ENCODE data around the gene PORCN.

PORCN gene

GRCh38 chrX:48533165-48533564, 24.4 kb downstream of the PORCN start:
- Histone ChIP-seq H2AK5ac (ENCODE audit: low read depth, low read length) (no peak overlapping the region), H3K9ac (ENCODE audit: low read depth, low read length, poor library complexity) (no peak overlapping the region)
- no CpG with 5 or more reads among the region's 3 CpGs for WGBS, 2 donors (ENCODE audit: extremely low coverage in 2 of 2, insufficient read length in 2 of 2, insufficient replicate concordance in 1 of 2)

GRCh38 chrX:48538641-48539344, 30.0 kb downstream of the PORCN start:
- no peak overlapping the region for H3K14ac ChIP-seq (ENCODE audit: low read length)
- no peak overlapping the region for H3K18ac ChIP-seq (ENCODE audit: low read length)
- H2BK12ac ChIP-seq (ENCODE audit: low read length), result no peak overlapping the region
- peaks cover 0 to 9% of the 10 kb centered on the region in 2 donors for H3K36me3 ChIP-seq (replicated peaks in 1 of 2; ENCODE audit: control insufficient read depth in 2 of 2, insufficient read depth in 2 of 2, low read length in 2 of 2)
- H4K8ac ChIP-seq (ENCODE audit: low read depth, low read length), result no peak overlapping the region
- peak overlapping the region; percentile 91 for H2AFZ ChIP-seq (ENCODE audit: low read length)
- H3K79me1 ChIP-seq (ENCODE audit: low read depth, low read length), result no peaks in the 10 kb centered on the region
- H3K27ac ChIP-seq (replicated peaks; ENCODE audit: low read length), result peak overlapping the region; percentile 43
- no peak overlapping the region for H2BK5ac ChIP-seq (ENCODE audit: low read length)
- no peak overlapping the region for H3K4me2 ChIP-seq (ENCODE audit: insufficient read depth, low read length, poor library complexity, severe bottlenecking)
- no peaks in the 10 kb centered on the region for H3K9me3 ChIP-seq (replicated peaks in 1 of 2; ENCODE audit: control insufficient read depth in 2 of 2, insufficient read depth in 1 of 2, low read depth in 1 of 2, low read length in 2 of 2)
- H2AK5ac ChIP-seq (ENCODE audit: low read depth, low read length), result no peak overlapping the region
- no peak overlapping the region for H3K23ac ChIP-seq (ENCODE audit: low read depth, low read length, poor library complexity)
- H3K4me1 ChIP-seq (ENCODE audit: control insufficient read depth in 2 of 2, insufficient read depth in 1 of 2, low read depth in 1 of 2, low read length in 2 of 2), result peaks cover 0 to 3% of the 10 kb centered on the region in 2 donors
- no peak overlapping the region for H3K4ac ChIP-seq (ENCODE audit: low read length)
- no peak overlapping the region for H3K9ac ChIP-seq (ENCODE audit: low read depth, low read length, poor library complexity)
- no peak for DNase-seq (ENCODE audit: low spot score)
- H3K4me3 ChIP-seq (ENCODE audit: low read length in 2 of 2), result peak overlapping the region in 1 of 2 donors; percentile 76
- H2BK120ac ChIP-seq (ENCODE audit: low read depth, low read length), result no peak overlapping the region
- H2BK15ac ChIP-seq (ENCODE audit: low read length), result no peak overlapping the region
- H4K91ac ChIP-seq (ENCODE audit: low read depth, low read length, poor library complexity), result no peak overlapping the region
- H3K27me3 ChIP-seq (ENCODE audit: control insufficient read depth in 3 of 3, insufficient read depth in 3 of 3, low read depth in 1 of 3, low read length in 3 of 3), result no peaks in the 10 kb centered on the region
- no CpG with 5 or more reads among the region's 23 CpGs for WGBS, 2 donors (ENCODE audit: extremely low coverage in 2 of 2, insufficient read length in 2 of 2, insufficient replicate concordance in 1 of 2)

More at GRCh38 chrX:48533165-48533564, 24.4 kb downstream of the PORCN start:
- no peak overlapping the region for H2BK120ac ChIP-seq (ENCODE audit: low read depth, low read length)
- no peaks in the 10 kb centered on the region for H3K27me3 ChIP-seq (ENCODE audit: control insufficient read depth in 3 of 3, insufficient read depth in 3 of 3, low read depth in 1 of 3, low read length in 3 of 3)
- no peak overlapping the region for H3K14ac ChIP-seq (ENCODE audit: low read length)
- no peak overlapping the region for H3K4me3 ChIP-seq (ENCODE audit: low read length in 2 of 2)
- no peak overlapping the region for H2BK15ac ChIP-seq (ENCODE audit: low read length)
- H2BK5ac ChIP-seq (ENCODE audit: low read length), result no peak overlapping the region
- no peaks in the 10 kb centered on the region for H3K79me1 ChIP-seq (ENCODE audit: low read depth, low read length)
- peaks cover 2 to 11% of the 10 kb centered on the region in 2 donors for H3K36me3 ChIP-seq (replicated peaks in 1 of 2; ENCODE audit: control insufficient read depth in 2 of 2, insufficient read depth in 2 of 2, low read length in 2 of 2)
- H3K4me2 ChIP-seq (ENCODE audit: insufficient read depth, low read length, poor library complexity, severe bottlenecking), result no peak overlapping the region
- H2BK12ac ChIP-seq (ENCODE audit: low read length), result no peak overlapping the region
- H4K8ac ChIP-seq (ENCODE audit: low read depth, low read length), result no peak overlapping the region
- H3K27ac ChIP-seq (replicated peaks; ENCODE audit: low read length), result no peak overlapping the region
- no peak overlapping the region for H3K4ac ChIP-seq (ENCODE audit: low read length)
- no peak overlapping the region for H2AFZ ChIP-seq (ENCODE audit: low read length)
- no peak overlapping the region for H3K23ac ChIP-seq (ENCODE audit: low read depth, low read length, poor library complexity)
- no peaks in the 10 kb centered on the region for H3K9me3 ChIP-seq (replicated peaks in 1 of 2; ENCODE audit: control insufficient read depth in 2 of 2, insufficient read depth in 1 of 2, low read depth in 1 of 2, low read length in 2 of 2)
- no peak overlapping the region for H3K18ac ChIP-seq (ENCODE audit: low read length)
- no peaks in the 10 kb centered on the region for H3K4me1 ChIP-seq (ENCODE audit: control insufficient read depth in 2 of 2, insufficient read depth in 1 of 2, low read depth in 1 of 2, low read length in 2 of 2)
- H4K91ac ChIP-seq (ENCODE audit: low read depth, low read length, poor library complexity), result no peak overlapping the region
- DNase-seq (ENCODE audit: low spot score), result no peak

GRCh38 chrX:48539345-48540027, 30.7 kb downstream of the PORCN start, which contains the start of gene TBC1D25:
Gene TBC1D25, plus strand, starts transcription at chrX:48539714. Its CDS starts 84 bp downstream, at chrX:48539798.
- H3K4me2 ChIP-seq (ENCODE audit: insufficient read depth, low read length, poor library complexity, severe bottlenecking), result peak within 1 kb of the TSS; percentile 57
- no peak within 1 kb of the TSS for H3K23ac ChIP-seq (ENCODE audit: low read depth, low read length, poor library complexity)
- H3K79me1 ChIP-seq (ENCODE audit: low read depth, low read length), result no peaks in the 10 kb centered on the region
- H2BK15ac ChIP-seq (ENCODE audit: low read length), result no peak within 1 kb of the TSS
- H2AK5ac ChIP-seq (ENCODE audit: low read depth, low read length), result no peak within 1 kb of the TSS
- no peaks in the 10 kb centered on the region for H3K27me3 ChIP-seq (ENCODE audit: control insufficient read depth in 3 of 3, insufficient read depth in 3 of 3, low read depth in 1 of 3, low read length in 3 of 3)
- peak within 1 kb of the TSS; percentile 85 for H3K18ac ChIP-seq (ENCODE audit: low read length)
- H4K8ac ChIP-seq (ENCODE audit: low read depth, low read length), result no peak within 1 kb of the TSS
- peaks cover 0 to 12% of the 10 kb centered on the region in 2 donors for H3K36me3 ChIP-seq (replicated peaks in 1 of 2; ENCODE audit: control insufficient read depth in 2 of 2, insufficient read depth in 2 of 2, low read length in 2 of 2)
- no peak within 1 kb of the TSS for H3K14ac ChIP-seq (ENCODE audit: low read length)
- peaks cover 0 to 3% of the 10 kb centered on the region in 2 donors for H3K4me1 ChIP-seq (ENCODE audit: control insufficient read depth in 2 of 2, insufficient read depth in 1 of 2, low read depth in 1 of 2, low read length in 2 of 2)
- no peak within 1 kb of the TSS for H2BK120ac ChIP-seq (ENCODE audit: low read depth, low read length)
- H3K27ac ChIP-seq (replicated peaks; ENCODE audit: low read length), result peak within 1 kb of the TSS; percentile 51
- no peak within 1 kb of the TSS for H4K91ac ChIP-seq (ENCODE audit: low read depth, low read length, poor library complexity)
- H2AFZ ChIP-seq (ENCODE audit: low read length), result peak within 1 kb of the TSS; percentile 91
- no peaks in the 10 kb centered on the region for H3K9me3 ChIP-seq (replicated peaks in 1 of 2; ENCODE audit: control insufficient read depth in 2 of 2, insufficient read depth in 1 of 2, low read depth in 1 of 2, low read length in 2 of 2)
- H2BK5ac ChIP-seq (ENCODE audit: low read length), result no peak within 1 kb of the TSS
- no CpG with 5 or more reads among the region's 59 CpGs for WGBS, 2 donors (ENCODE audit: extremely low coverage in 2 of 2, insufficient read length in 2 of 2, insufficient replicate concordance in 1 of 2)
- peak within 1 kb of the TSS; percentile 44 for H3K9ac ChIP-seq (ENCODE audit: low read depth, low read length, poor library complexity)
- no peak within 1 kb of the TSS for H3K4ac ChIP-seq (ENCODE audit: low read length)
- no peak within 1 kb of the TSS for H2BK12ac ChIP-seq (ENCODE audit: low read length)
- peak within 1 kb of the TSS; percentile 76 to 86 for H3K4me3 ChIP-seq (ENCODE audit: low read length in 2 of 2)
- peak; percentile 91 for DNase-seq (ENCODE audit: low spot score)

GRCh38 chrX:48540028-48540375, 31.2 kb downstream of the PORCN start:
- no peak overlapping the region for H2BK15ac ChIP-seq (ENCODE audit: low read length)
- H2BK12ac ChIP-seq (ENCODE audit: low read length), result no peak overlapping the region
- no peak overlapping the region for H3K9ac ChIP-seq (ENCODE audit: low read depth, low read length, poor library complexity)
- no CpG with 5 or more reads among the region's 12 CpGs for WGBS, 2 donors (ENCODE audit: extremely low coverage in 2 of 2, insufficient read length in 2 of 2, insufficient replicate concordance in 1 of 2)
- H2AK5ac ChIP-seq (ENCODE audit: low read depth, low read length), result no peak overlapping the region
- DNase-seq (ENCODE audit: low spot score), result peak; percentile 30
- H3K27ac ChIP-seq (replicated peaks; ENCODE audit: low read length), result peak overlapping the region; percentile 51
- H3K23ac ChIP-seq (ENCODE audit: low read depth, low read length, poor library complexity), result no peak overlapping the region
- H2BK120ac ChIP-seq (ENCODE audit: low read depth, low read length), result no peak overlapping the region
- peak overlapping the region; percentile 57 for H3K4me2 ChIP-seq (ENCODE audit: insufficient read depth, low read length, poor library complexity, severe bottlenecking)
- no peaks in the 10 kb centered on the region for H3K79me1 ChIP-seq (ENCODE audit: low read depth, low read length)
- H3K4ac ChIP-seq (ENCODE audit: low read length), result no peak overlapping the region
- H3K27me3 ChIP-seq (ENCODE audit: control insufficient read depth in 3 of 3, insufficient read depth in 3 of 3, low read depth in 1 of 3, low read length in 3 of 3), result no peaks in the 10 kb centered on the region
- peaks cover 0 to 14% of the 10 kb centered on the region in 2 donors for H3K36me3 ChIP-seq (replicated peaks in 1 of 2; ENCODE audit: control insufficient read depth in 2 of 2, insufficient read depth in 2 of 2, low read length in 2 of 2)
- H3K4me3 ChIP-seq (ENCODE audit: low read length in 2 of 2), result peak overlapping the region; percentile 76 to 86
- H2AFZ ChIP-seq (ENCODE audit: low read length), result peak overlapping the region; percentile 91
- no peak overlapping the region for H4K91ac ChIP-seq (ENCODE audit: low read depth, low read length, poor library complexity)
- no peak overlapping the region for H3K14ac ChIP-seq (ENCODE audit: low read length)
- no peak overlapping the region for H4K8ac ChIP-seq (ENCODE audit: low read depth, low read length)
- no peak overlapping the region for H2BK5ac ChIP-seq (ENCODE audit: low read length)
- peak overlapping the region; percentile 85 for H3K18ac ChIP-seq (ENCODE audit: low read length)
- H3K4me1 ChIP-seq (ENCODE audit: control insufficient read depth in 2 of 2, insufficient read depth in 1 of 2, low read depth in 1 of 2, low read length in 2 of 2), result peaks cover 0 to 3% of the 10 kb centered on the region in 2 donors
- no peaks in the 10 kb centered on the region for H3K9me3 ChIP-seq (replicated peaks in 1 of 2; ENCODE audit: control insufficient read depth in 2 of 2, insufficient read depth in 1 of 2, low read depth in 1 of 2, low read length in 2 of 2)

Data from neuronal stem cell (in vitro differentiated cells).